ENCODE results near the gene ANGPTL2. TPM values are rescaled to one million over a fixed set of nuclear protein-coding genes. Genes with fewer than 3 reads are reported as not detected.
A peak's percentile ranks its signal among the peaks of the same experiment; 100 is the strongest.

Gene ANGPTL2
- total RNA-seq, 1 donor from 2014 or later: 17.5 TPM

GRCh38 chr9:127166111-127166510 lies 43.7 kb upstream of the ANGPTL2 start:
- TF ChIP-seq EZH2 (IDR thresholded peaks at IDR 0.05; ENCODE audit: insufficient read depth, low read length) (no peak), CTCF (IDR thresholded peaks at IDR 0.05; ENCODE audit: insufficient read depth, low read depth, low read length) (no peak)
- no peaks in the 10 kb centered on the region for H3K36me3 ChIP-seq (ENCODE audit: insufficient read depth, low read length)
- no peak overlapping the region for H3K4me3 Mint-ChIP-seq (ENCODE audit: unreplicated experiment)
- peaks cover 13% of the 10 kb centered on the region for H3K4me1 ChIP-seq (ENCODE audit: insufficient read depth, low read length)
- no peaks in the 10 kb centered on the region for H3K27me3 ChIP-seq (ENCODE audit: insufficient read depth, low read length)
- no peaks in the 10 kb centered on the region for H3K9me3 ChIP-seq (ENCODE audit: insufficient read depth, low read depth, low read length)
- no peak overlapping the region for H3K4me2 ChIP-seq (ENCODE audit: low read length)
- H3K4me1 Mint-ChIP-seq (ENCODE audit: low read depth, unreplicated experiment): peaks cover 17% of the 10 kb centered on the region
- no peak overlapping the region for H3K27ac ChIP-seq (ENCODE audit: low read depth, low read length)
- H3K9me3 Mint-ChIP-seq (ENCODE audit: unreplicated experiment): no peaks in the 10 kb centered on the region
- H2AFZ ChIP-seq (ENCODE audit: low read depth, low read length): no peak overlapping the region
- H3K9ac ChIP-seq (ENCODE audit: low read length): no peak overlapping the region
- H3K79me2 ChIP-seq (ENCODE audit: insufficient read depth, low read length): no peaks in the 10 kb centered on the region
- no peak overlapping the region for H3K4me3 ChIP-seq (ENCODE audit: insufficient read depth, low read depth, low read length)
- DNase-seq (ENCODE audit: low read depth): no peak
- peaks cover 11% of the 10 kb centered on the region for H3K27me3 Mint-ChIP-seq (ENCODE audit: low read depth, unreplicated experiment)
- H3K36me3 Mint-ChIP-seq (ENCODE audit: low read depth, unreplicated experiment): peaks cover 2% of the 10 kb centered on the region
- no peak for FAIRE-seq
- no peak overlapping the region for H3K27ac Mint-ChIP-seq (ENCODE audit: unreplicated experiment)
- H4K20me1 ChIP-seq (ENCODE audit: insufficient read depth, low read length): no peaks in the 10 kb centered on the region

GRCh38 chr9:127165116-127165515 lies 42.7 kb upstream of the ANGPTL2 start:
- Histone ChIP-seq H3K4me3 (ENCODE audit: insufficient read depth, low read depth, low read length) (no peak overlapping the region), H3K27ac (ENCODE audit: low read depth, low read length) (no peak overlapping the region), H3K79me2 (ENCODE audit: insufficient read depth, low read length) (no peaks in the 10 kb centered on the region), H3K9me3 (ENCODE audit: insufficient read depth, low read depth, low read length) (no peaks in the 10 kb centered on the region), H3K9ac (ENCODE audit: low read length) (no peak overlapping the region), H3K36me3 (ENCODE audit: insufficient read depth, low read length) (no peaks in the 10 kb centered on the region), H3K27me3 (ENCODE audit: insufficient read depth, low read length) (no peaks in the 10 kb centered on the region), H2AFZ (ENCODE audit: low read depth, low read length) (no peak overlapping the region), H4K20me1 (ENCODE audit: insufficient read depth, low read length) (no peaks in the 10 kb centered on the region), H3K4me1 (ENCODE audit: insufficient read depth, low read length) (peaks cover 13% of the 10 kb centered on the region), H3K4me2 (ENCODE audit: low read length) (no peak overlapping the region)
- no peak overlapping the region for H3K4me3 Mint-ChIP-seq (ENCODE audit: unreplicated experiment)
- DNase-seq (ENCODE audit: low read depth) (no peak), FAIRE-seq (no peak)
- H3K9me3 Mint-ChIP-seq (ENCODE audit: unreplicated experiment): no peaks in the 10 kb centered on the region
- no peak overlapping the region for H3K27ac Mint-ChIP-seq (ENCODE audit: unreplicated experiment)
- peaks cover 2% of the 10 kb centered on the region for H3K36me3 Mint-ChIP-seq (ENCODE audit: low read depth, unreplicated experiment)
- peaks cover 13% of the 10 kb centered on the region for H3K27me3 Mint-ChIP-seq (ENCODE audit: low read depth, unreplicated experiment)
- H3K4me1 Mint-ChIP-seq (ENCODE audit: low read depth, unreplicated experiment): peaks cover 17% of the 10 kb centered on the region
- no peak for TF ChIP-seq EZH2 (IDR thresholded peaks at IDR 0.05; ENCODE audit: insufficient read depth, low read length)
- TF ChIP-seq CTCF (IDR thresholded peaks at IDR 0.05; ENCODE audit: insufficient read depth, low read depth, low read length): no peak

- Mint-ChIP-seq H3K4me3 (ENCODE audit: unreplicated experiment) (no peak overlapping the region), H3K9me3 (ENCODE audit: unreplicated experiment) (no peaks in the 10 kb centered on the region), H3K4me1 (ENCODE audit: low read depth, unreplicated experiment) (peaks cover 30% of the 10 kb centered on the region), H3K36me3 (ENCODE audit: low read depth, unreplicated experiment) (peaks cover 2% of the 10 kb centered on the region), H3K27me3 (ENCODE audit: low read depth, unreplicated experiment) (peaks cover 13% of the 10 kb centered on the region), H3K27ac (ENCODE audit: unreplicated experiment) (peak overlapping the region; percentile 75)
- no peak overlapping the region for H3K4me3 ChIP-seq (ENCODE audit: insufficient read depth, low read depth, low read length)
- no peak for TF ChIP-seq EZH2 (IDR thresholded peaks at IDR 0.05; ENCODE audit: insufficient read depth, low read length)
- no peak for TF ChIP-seq CTCF (IDR thresholded peaks at IDR 0.05; ENCODE audit: insufficient read depth, low read depth, low read length)
- H2AFZ ChIP-seq (ENCODE audit: low read depth, low read length): no peak overlapping the region
- no peaks in the 10 kb centered on the region for H3K27me3 ChIP-seq (ENCODE audit: insufficient read depth, low read length)
- no peak overlapping the region for H3K27ac ChIP-seq (ENCODE audit: low read depth, low read length)
- H3K4me1 ChIP-seq (ENCODE audit: insufficient read depth, low read length): peaks cover 26% of the 10 kb centered on the region
- H3K4me2 ChIP-seq (ENCODE audit: low read length): peak overlapping the region; percentile 21
- no peaks in the 10 kb centered on the region for H3K79me2 ChIP-seq (ENCODE audit: insufficient read depth, low read length)
- DNase-seq (ENCODE audit: low read depth): peak; percentile 73
- no peaks in the 10 kb centered on the region for H4K20me1 ChIP-seq (ENCODE audit: insufficient read depth, low read length)
- FAIRE-seq: no peak
- H3K9me3 ChIP-seq (ENCODE audit: insufficient read depth, low read depth, low read length): no peaks in the 10 kb centered on the region
- H3K9ac ChIP-seq (ENCODE audit: low read length): no peak overlapping the region
- no peaks in the 10 kb centered on the region for H3K36me3 ChIP-seq (ENCODE audit: insufficient read depth, low read length)
Measured at GRCh38 chr9:127163409-127163808, 41.0 kb upstream of the ANGPTL2 start.

Measured in astrocyte (in vitro differentiated cells and primary cell).